Activated naive CD8-positive, alpha-beta T cell (primary cell): Measurements from ENCODE around the gene KIF1A.
"Not testable (repeated sequence)": the region's sequence is repeated elsewhere in the genome, so short reads cannot be mapped to it uniquely, and the experiment has no call there.

Experiments
- H3K27ac Mint-ChIP-seq: one replicate; pipeline ENCODE4 v1.8.0; 2021; ENCODE audit warnings: mixed read lengths
- H3K27me3 Mint-ChIP-seq: one replicate; pipeline ENCODE4 v1.8.0; 2021; ENCODE audit warnings: mixed read lengths
- H3K36me3 Mint-ChIP-seq: one replicate; pipeline ENCODE4 v1.8.0; 2021; ENCODE audit warnings: mixed read lengths
- H3K4me1 Mint-ChIP-seq: one replicate; pipeline ENCODE4 v1.8.0; 2021; ENCODE audit warnings: low read depth, mixed read lengths
- H3K4me3 Mint-ChIP-seq: one replicate; pipeline ENCODE4 v1.8.0; 2021; ENCODE audit warnings: mild to moderate bottlenecking, mixed read lengths
- H3K9me3 Mint-ChIP-seq: one replicate; pipeline ENCODE4 v1.8.0; 2021; ENCODE audit warnings: low read depth, mixed read lengths

Gene KIF1A

DNA sequence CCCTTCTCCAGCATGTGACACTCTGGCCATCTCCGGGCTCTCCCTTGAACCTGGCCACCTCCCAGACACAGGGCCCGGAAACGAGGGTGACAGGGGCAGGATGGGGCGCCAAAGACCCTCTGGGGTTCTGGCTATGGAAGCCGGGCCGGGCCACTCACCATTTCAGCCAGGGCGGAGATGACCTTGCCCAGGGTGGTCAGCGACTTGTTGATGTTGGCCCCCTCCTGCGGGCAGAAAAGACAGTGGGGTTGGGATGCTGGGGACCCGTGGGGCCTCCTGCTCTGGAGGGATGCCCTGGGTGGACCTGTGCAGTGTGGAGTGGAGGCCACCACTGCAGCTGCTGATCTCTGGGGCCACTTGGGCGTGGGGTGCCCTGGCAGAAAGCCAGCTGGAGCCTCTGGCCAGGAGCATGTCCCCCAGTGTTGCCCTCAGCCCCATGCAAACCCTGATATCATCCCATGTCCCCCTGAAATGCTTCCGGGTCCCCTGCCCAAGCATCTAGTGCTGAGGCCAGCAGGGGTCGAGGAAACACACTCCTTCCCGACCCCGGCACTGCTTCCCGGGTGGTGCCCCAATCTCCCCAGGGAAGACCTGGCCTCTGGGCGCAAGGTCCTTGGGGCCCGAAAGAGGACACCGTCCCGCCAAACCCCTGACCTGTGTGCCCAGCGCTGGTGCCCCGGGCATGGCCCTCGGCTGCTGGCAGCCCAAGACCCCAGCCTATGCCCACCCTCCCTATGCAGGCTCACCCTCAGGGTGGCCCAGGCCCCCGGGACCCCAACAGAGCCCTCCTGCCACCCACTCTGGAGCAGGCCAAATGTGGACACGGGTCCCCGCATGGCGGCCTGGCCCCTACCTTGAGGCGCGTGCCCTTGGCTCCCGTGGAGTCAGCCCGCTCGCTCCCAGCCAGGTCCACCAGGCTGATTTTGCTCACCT, 36.9 kb downstream of the KIF1A start:
- Mint-ChIP-seq H3K9me3 (no peaks in the 10 kb centered on the region), H3K27me3 (no peaks in the 10 kb centered on the region)

DNA sequence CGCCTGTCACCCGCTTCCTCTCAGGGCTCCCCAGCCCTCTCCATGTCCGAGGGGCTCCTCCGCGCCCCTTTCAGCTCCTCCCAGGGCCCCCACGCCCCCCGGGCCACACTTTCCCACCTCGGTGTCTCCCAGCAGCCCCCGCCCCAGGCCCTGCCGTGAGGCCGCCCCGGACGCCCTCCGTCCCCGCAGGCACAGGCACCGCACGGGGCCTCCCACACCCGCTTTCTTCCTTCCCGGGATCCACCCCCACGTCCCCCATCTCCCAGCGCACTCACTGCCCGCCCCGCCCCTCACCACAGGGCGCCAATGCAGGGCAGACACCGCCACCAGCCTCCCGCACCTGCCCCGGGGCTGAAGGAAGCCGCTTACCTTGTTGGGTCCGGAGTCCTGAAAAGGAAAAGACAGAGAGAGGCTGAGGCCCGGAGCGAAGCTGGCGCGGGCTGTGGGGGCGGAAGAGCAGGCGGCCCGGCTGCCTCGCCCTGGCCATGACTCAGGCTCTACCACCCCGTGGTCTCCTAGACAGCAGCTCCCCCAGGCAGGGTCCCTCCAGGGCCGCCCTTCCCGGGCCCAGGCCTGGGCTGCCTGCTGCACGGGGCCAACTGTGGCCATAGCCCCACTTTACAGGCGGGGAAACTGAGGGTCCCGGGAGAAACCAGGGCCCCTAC, 37.7 kb downstream of the KIF1A start:
- Mint-ChIP-seq H3K27me3 (no peaks in the 10 kb centered on the region), H3K9me3 (no peaks in the 10 kb centered on the region)

More for the DNA sequence above, 36.9 kb downstream of the KIF1A start:
- no peak overlapping the region for H3K4me3 Mint-ChIP-seq
- H3K36me3 Mint-ChIP-seq, result no peaks in the 10 kb centered on the region
- H3K27ac Mint-ChIP-seq, result no peak overlapping the region
- no peaks in the 10 kb centered on the region for H3K4me1 Mint-ChIP-seq

DNA sequence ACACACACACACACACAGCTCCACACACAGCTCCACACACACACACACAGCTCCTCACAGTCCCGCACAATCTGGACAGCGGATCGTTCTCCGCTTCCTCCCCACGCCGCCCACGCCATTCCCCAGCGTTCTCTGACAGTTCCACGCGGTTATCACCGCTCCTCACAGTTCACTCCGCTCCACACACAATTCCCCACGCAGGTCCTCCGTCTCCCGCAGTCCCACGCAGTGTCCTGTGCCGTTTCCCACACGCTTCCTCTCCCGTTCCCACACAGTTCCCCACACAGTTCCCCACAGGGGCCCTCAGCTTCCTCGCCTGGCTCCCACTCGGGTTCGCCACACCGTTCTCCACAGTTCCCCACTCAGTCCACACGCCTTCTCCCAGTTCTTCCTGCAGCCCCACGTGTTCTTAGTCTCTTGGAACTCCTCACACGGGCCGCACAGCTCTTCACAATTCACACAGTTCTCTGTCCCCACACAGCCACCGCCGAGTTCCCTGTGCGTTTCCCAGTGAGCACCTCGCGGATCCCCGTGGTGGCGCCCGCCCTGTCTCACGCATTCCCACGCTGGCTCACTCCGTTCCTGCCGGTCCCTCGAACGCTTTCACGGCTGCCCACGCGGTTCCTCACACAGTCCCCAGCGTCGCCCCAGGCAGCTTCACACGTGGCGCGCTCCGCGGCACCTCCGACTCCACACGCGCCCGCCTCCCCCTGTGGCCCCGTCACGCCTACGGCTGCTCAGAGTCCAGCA, 38.4 kb downstream of the KIF1A start:
- Mint-ChIP-seq H3K9me3 (no peaks in the 10 kb centered on the region), H3K4me3 (no peak overlapping the region), H3K27ac (no peak overlapping the region), H3K36me3 (no peaks in the 10 kb centered on the region), H3K27me3 (no peaks in the 10 kb centered on the region), H3K4me1 (no peaks in the 10 kb centered on the region)

More for the DNA sequence above, 37.7 kb downstream of the KIF1A start:
- no peaks in the 10 kb centered on the region for H3K4me1 Mint-ChIP-seq
- H3K36me3 Mint-ChIP-seq, result no peaks in the 10 kb centered on the region
- H3K27ac Mint-ChIP-seq, result no peak overlapping the region
- no peak overlapping the region for H3K4me3 Mint-ChIP-seq

DNA sequence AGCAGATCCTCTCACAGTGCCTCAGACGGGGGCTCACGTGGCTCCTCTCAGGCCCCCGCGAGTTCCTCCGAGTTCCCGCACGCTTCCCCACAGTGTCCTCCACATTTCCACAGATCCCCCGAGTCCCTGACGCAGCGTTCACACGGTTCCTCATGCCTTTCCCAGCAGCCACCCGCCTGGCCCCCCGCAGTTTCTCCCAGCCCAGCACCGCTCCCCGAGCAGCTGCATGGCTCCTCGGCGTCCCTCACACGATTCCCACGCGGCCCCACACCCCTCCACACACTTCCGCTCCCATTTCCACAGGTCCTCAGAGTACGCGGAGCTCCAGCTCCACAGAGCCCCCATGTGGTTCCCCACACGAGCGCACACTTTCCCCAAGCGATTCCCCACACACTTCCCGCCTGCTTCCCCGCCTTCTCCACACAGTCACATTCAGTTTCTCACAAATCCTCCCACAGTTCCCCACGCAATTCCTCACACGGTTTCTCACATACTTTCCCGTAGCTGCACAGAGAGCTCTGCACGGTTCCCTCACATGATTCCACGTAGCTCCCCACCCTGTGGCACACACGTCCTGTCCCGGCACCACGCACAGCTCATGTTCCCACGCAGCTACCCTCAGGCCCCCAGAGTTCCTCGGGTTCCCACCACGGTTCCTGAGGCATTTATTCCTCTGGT, 39.9 kb downstream of the KIF1A start:
- Mint-ChIP-seq H3K36me3 (no peaks in the 10 kb centered on the region), H3K9me3 (no peaks in the 10 kb centered on the region), H3K27me3 (no peaks in the 10 kb centered on the region), H3K4me3 (no peak overlapping the region), H3K27ac (no peak overlapping the region), H3K4me1 (no peaks in the 10 kb centered on the region)

DNA sequence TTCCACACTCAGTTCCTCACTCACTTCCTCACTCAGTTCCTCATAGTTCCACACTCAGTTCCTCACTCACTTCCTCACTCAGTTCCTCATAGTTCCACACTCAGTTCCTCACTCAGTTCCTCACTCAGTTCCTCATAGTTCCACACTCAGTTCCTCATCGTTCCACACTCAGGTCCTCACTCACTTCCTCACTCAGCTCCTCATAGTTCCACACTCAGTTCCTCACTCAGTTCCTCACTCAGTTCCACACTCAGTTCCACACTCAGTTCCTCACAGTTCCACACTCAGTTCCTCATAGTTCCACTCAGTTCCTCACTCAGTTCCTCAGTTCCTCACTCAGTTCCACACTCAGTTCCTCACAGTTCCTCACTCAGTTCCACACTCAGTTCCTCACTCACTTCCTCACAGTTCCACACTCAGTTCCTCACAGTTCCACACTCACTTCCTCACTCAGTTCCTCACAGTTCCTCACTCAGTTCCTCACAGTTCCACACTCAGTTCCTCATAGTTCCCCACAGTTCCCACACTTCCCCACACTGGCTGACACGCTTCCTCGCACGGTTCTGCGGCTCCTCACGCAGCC, 40.7 kb downstream of the KIF1A start:
- not testable (repeated sequence) for H3K36me3 Mint-ChIP-seq, H3K27me3 Mint-ChIP-seq, H3K4me1 Mint-ChIP-seq, H3K9me3 Mint-ChIP-seq, H3K4me3 Mint-ChIP-seq, H3K27ac Mint-ChIP-seq

DNA sequence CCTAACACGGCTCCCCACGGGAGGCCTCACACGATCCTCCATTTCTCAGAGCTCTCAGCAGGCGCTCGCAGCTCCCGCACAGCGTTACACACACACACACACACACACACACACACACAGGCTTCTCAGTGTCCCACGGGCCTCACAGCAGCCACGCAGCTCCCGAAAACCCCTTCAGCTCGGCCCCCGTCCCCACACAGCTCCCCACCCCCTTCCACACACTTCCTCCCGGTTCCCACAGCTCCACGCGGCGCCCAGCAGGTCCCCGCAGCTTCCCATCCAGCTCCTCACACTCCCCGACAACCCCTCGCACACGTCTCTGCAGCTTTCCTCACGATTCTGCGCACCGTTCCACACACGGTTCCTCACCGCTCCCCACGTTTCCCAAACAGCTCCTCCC, 41.6 kb downstream of the KIF1A start:
- no peaks in the 10 kb centered on the region for H3K4me1 Mint-ChIP-seq
- H3K9me3 Mint-ChIP-seq, result no peaks in the 10 kb centered on the region
- no peak overlapping the region for H3K27ac Mint-ChIP-seq
- H3K4me3 Mint-ChIP-seq, result no peak overlapping the region
- no peaks in the 10 kb centered on the region for H3K27me3 Mint-ChIP-seq
- no peaks in the 10 kb centered on the region for H3K36me3 Mint-ChIP-seq

DNA sequence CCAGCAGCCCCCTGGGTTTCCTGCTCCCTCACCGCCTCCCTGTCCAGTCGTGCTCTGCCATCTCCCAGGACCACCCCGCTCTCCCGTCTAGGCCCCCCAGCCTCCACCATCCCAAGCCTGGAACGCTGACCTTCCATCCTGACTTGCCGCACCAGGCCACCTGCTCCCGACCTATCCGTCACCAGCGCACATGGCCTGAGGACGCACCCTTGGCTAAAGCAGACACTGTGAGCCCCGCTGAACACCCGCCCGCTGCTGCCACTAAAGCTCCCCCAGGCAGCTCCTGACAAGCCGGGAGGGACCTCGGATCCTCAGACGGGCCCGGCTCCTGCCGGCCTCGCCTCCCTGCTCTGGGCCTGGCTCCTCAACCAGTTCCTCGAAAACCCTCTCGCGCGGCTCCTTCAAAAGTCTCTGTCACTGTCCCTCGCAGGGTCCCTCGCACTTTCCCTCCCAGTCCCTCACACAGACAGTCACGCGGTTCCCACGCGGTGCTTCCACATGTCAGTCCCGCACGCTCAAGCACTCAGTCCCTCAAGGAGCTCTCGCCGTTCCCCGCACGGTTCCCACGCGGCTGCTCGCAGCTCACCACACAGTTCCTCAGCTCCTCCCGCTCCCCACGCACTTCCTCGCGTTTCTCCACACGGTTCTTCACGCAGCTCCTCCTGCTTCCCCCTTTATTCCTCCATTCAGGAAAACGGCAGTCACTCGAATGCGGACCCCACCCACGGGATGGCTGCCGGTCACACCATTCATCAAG, 42.4 kb downstream of the KIF1A start:
- no peaks in the 10 kb centered on the region for H3K9me3 Mint-ChIP-seq
- H3K36me3 Mint-ChIP-seq, result no peaks in the 10 kb centered on the region
- H3K4me3 Mint-ChIP-seq, result no peak overlapping the region
- H3K4me1 Mint-ChIP-seq, result no peaks in the 10 kb centered on the region
- no peaks in the 10 kb centered on the region for H3K27me3 Mint-ChIP-seq
- no peak overlapping the region for H3K27ac Mint-ChIP-seq

DNA sequence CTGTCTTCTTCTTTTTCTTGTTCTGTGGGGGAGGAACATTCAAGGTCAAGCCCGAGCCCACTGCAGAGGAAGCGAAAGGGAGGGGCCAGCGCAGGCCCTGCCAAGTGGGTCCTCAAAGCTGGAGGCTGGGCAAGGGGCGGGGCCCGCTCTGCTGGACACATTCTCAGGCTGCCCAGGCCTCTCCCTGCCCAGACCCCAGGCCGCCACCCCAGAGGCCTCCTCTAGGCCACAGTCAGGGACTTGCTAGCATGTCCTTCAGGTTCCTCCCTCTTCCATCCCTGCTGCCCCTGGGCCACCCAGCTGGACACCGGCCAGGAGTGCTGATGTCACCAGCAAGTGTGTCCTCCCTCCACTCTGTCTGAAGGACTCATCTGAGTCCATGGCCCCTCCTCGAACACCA, 44.1 kb downstream of the KIF1A start:
- Mint-ChIP-seq H3K27me3 (no peaks in the 10 kb centered on the region), H3K4me3 (no peak overlapping the region), H3K27ac (no peak overlapping the region), H3K9me3 (no peaks in the 10 kb centered on the region), H3K4me1 (no peaks in the 10 kb centered on the region), H3K36me3 (no peaks in the 10 kb centered on the region)

DNA sequence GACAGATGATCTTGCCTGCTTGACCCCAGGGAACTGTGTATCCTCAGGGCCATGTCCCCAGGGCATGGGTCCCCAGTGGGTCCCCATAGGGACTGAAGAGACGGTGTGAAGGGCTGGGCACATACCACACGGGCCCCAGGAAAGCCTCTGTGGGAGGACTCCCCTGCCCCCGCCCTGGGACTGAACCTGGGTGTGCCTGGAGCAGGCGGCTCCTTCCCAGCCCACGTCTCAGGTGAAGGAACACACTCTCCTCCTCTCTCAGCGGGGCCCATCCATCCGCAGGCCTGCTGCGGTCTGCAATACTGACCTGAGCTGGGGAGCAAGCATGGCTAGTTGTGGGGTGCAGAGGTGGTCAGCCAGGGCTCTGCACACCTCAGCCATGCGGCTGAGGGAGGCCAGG, 45.2 kb downstream of the KIF1A start:
- H3K4me3 Mint-ChIP-seq, result no peak overlapping the region
- no peak overlapping the region for H3K27ac Mint-ChIP-seq
- H3K9me3 Mint-ChIP-seq, result no peaks in the 10 kb centered on the region
- no peaks in the 10 kb centered on the region for H3K4me1 Mint-ChIP-seq
- H3K36me3 Mint-ChIP-seq, result no peaks in the 10 kb centered on the region
- no peaks in the 10 kb centered on the region for H3K27me3 Mint-ChIP-seq

DNA sequence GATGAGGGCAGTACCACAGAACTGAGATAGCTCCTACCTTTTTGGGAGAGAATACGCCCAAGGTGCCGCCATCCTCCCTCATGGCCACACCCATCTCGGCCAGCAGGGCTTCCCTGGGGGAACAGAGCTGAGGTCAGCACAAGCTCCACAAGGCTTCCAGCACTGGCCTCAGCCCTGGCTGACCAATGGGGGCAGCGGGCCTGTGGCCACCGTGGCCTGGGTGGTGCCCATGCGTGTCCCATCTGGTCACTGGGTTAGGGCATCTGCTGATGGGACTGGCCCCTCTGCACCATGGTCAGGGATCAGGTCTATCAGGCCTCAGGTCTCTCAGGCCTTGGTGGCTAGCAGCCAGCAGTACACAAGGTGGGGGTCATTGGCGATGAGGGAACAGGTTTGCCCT, 50.9 kb downstream of the KIF1A start:
- no peaks in the 10 kb centered on the region for H3K4me1 Mint-ChIP-seq
- H3K27ac Mint-ChIP-seq, result no peak overlapping the region
- no peak overlapping the region for H3K4me3 Mint-ChIP-seq
- no peaks in the 10 kb centered on the region for H3K9me3 Mint-ChIP-seq
- no peaks in the 10 kb centered on the region for H3K27me3 Mint-ChIP-seq
- H3K36me3 Mint-ChIP-seq, result no peaks in the 10 kb centered on the region

DNA sequence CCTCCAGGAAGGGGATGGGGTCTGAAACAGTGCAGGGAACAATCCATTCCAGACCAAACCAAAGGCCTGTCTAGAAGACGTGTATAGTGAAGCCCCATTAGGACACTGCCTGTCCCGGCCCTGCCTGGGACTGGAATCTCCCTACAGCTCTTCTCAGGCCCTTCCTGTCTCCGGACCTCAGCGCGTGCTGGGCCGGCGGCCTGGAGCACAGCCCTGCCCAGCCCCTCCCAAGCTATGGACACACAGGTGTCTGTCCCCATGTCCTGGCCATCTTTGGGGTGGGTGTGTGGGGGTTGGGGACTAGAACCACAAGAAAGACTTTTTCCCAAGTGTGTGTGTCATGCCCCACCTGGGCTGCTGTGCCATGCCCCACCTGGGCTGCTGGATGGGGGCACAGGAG, 51.8 kb downstream of the KIF1A start:
- no peak overlapping the region for H3K27ac Mint-ChIP-seq
- no peaks in the 10 kb centered on the region for H3K9me3 Mint-ChIP-seq
- no peak overlapping the region for H3K4me3 Mint-ChIP-seq
- no peaks in the 10 kb centered on the region for H3K36me3 Mint-ChIP-seq
- H3K27me3 Mint-ChIP-seq, result no peaks in the 10 kb centered on the region
- no peaks in the 10 kb centered on the region for H3K4me1 Mint-ChIP-seq

DNA sequence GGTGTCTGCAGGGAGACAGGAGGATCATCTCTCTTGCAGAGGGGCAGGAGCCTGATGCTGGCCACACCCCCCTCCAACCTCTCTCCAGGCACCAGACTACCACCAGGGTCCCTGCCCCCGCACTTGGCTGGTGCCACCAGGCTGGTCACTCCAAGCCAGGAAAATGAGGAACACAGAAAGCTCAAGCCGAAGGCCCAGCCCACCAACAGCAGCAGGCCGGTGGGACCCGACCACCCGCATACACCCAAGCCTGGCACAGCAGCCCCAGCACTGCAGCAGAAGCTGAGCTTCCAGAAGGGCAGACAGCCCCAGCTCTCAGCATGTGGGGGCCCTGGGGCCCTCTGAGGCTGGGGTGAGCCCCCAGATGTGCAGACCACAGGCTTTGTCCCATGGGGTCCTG, 52.7 kb downstream of the KIF1A start:
- no peak overlapping the region for H3K27ac Mint-ChIP-seq
- no peaks in the 10 kb centered on the region for H3K36me3 Mint-ChIP-seq
- H3K4me1 Mint-ChIP-seq, result no peaks in the 10 kb centered on the region
- H3K27me3 Mint-ChIP-seq, result no peaks in the 10 kb centered on the region
- no peaks in the 10 kb centered on the region for H3K9me3 Mint-ChIP-seq
- H3K4me3 Mint-ChIP-seq, result no peak overlapping the region

DNA sequence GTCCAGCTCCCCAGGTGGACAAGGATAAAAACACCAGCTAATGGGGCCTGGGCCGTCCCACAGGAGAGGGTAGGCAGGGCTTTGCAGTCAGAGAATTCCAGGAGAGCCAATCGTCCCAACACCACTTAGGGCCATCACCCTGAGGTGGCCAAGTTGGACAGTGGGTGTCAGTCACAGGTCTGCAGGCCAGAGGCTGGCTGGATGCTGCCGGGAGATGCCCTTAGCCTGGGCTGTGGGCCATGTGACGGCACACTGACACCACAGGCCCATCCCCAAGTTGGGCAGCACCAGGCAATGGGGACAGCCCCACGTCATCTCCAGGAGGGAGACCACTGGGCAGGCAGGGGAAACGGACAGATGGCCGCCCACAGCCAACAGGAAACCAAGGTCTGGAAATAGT, 53.9 kb downstream of the KIF1A start:
- Mint-ChIP-seq H3K27ac (no peak overlapping the region), H3K4me3 (no peak overlapping the region), H3K36me3 (no peaks in the 10 kb centered on the region), H3K27me3 (no peaks in the 10 kb centered on the region), H3K9me3 (no peaks in the 10 kb centered on the region), H3K4me1 (no peaks in the 10 kb centered on the region)

DNA sequence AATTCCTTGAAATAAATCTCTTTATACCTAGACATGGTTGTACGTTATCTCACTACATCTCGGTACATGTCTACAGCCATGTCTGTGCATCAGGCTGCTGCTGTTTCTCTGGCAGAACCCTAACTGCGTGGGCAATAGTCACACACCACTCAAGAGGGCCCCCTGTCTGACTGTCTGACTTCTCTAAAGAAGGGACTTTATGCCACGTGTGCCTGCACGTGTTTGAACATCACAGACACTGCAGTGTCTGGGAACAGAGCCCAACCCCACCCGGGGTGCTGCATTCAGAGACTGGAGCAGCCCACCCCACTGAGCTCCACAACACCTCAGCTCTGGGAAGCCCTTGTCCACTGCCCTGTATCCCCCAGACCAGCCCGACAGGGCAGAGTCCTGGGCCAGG, 55.0 kb downstream of the KIF1A start:
- Mint-ChIP-seq H3K27ac (no peak overlapping the region), H3K36me3 (no peaks in the 10 kb centered on the region), H3K27me3 (no peaks in the 10 kb centered on the region), H3K4me1 (no peaks in the 10 kb centered on the region), H3K4me3 (no peak overlapping the region), H3K9me3 (no peaks in the 10 kb centered on the region)
